Colonic mucosa (tissue), 4 donors: ENCODE measurements around the gene LSM2. TPM values are rescaled to one million over a fixed set of nuclear protein-coding genes. Genes with fewer than 3 reads are reported as not detected.

Experiments
- DNase-seq: peaks from one replicate; pipeline ENCODE4 v3.0.0-alpha.2; 2020
- H3K27ac ChIP-seq: fragments of 200-600 bp; one replicate; pipeline ENCODE4 v1.8.0; 2021
- H3K27me3 ChIP-seq: fragments of 200-600 bp; one replicate; pipeline ENCODE4 v1.8.0; 2021
- H3K36me3 ChIP-seq: fragments of 200-600 bp; one replicate; pipeline ENCODE4 v1.8.0; 2021
- H3K4me1 ChIP-seq: fragments of 200-600 bp; one replicate; pipeline ENCODE4 v1.8.0; 2021; ENCODE audit warnings: mild to moderate bottlenecking
- H3K4me3 ChIP-seq: fragments of 200-600 bp; one replicate; pipeline ENCODE4 v1.8.0; 2021
- H3K9ac ChIP-seq, 2 donors: one replicate each; pipeline ENCODE4 v1.7.0; 2013; ENCODE audit warnings: control low read depth in 2 of 2, low read depth in 2 of 2, low read length in 2 of 2
- H3K9me3 ChIP-seq: fragments of 200-600 bp; one replicate; pipeline ENCODE4 v1.8.0; 2021
- CTCF ChIP-seq: fragments of 200-600 bp; IDR thresholded peaks from one replicate; pipeline ENCODE4 v1.8.0; 2022; ENCODE audit warnings: antibody characterized with exemption, mild to moderate bottlenecking
- intact Hi-C: fragments of 100-400 bp; cut with DNase I; formaldehyde crosslinking; loops from one replicate; pipeline ENCODE4 v1.14.1; 2022
- total RNA-seq, 2 donors: library from RNA; stranded (reverse); fragmentation: NEBNext Ultra II Directional in 1 of 2; extraction: Animal tissue kit (Norgen Biotek cat#: 25700) in 1 of 2; gene quantifications; one replicate each; pipeline ENCODE4 v1.2.1, GENCODE V29; 2021
- donor health status: healthy.
- donor health status: DM: no; HTN: no; CAD: no.
- donor health status: DM: no; HTN: no; CAD: no.

The LSM2 gene
- total RNA-seq, 2 donors from 2014 or later, result 37.6 to 61.3 TPM

- TF ChIP-seq CTCF, result no peak
These were observed 57.3 kb downstream of the LSM2 start for GRCh38 chr6:31749301-31750036.

More at GRCh38 chr6:31749301-31750036, 57.3 kb downstream of the LSM2 start:
- intact Hi-C loops, result no loop called here
- no peak overlapping the region for H3K9ac ChIP-seq
- no peaks in the 10 kb centered on the region for H3K27me3 ChIP-seq
- H3K4me3 ChIP-seq, result no peak overlapping the region
- no peaks in the 10 kb centered on the region for H3K36me3 ChIP-seq
- no peaks in the 10 kb centered on the region for H3K9me3 ChIP-seq
- no peak for DNase-seq
- no peaks in the 10 kb centered on the region for H3K4me1 ChIP-seq
- H3K27ac ChIP-seq, result no peak overlapping the region

Other genes with a start within 250 kb of the LSM2 start
- 1 to 10 TPM in 1 of 2 donors, under 1 TPM in 1; 0.35 to 2.4 TPM for gene LTA, start 234.7 kb downstream of the LSM2 start, total RNA-seq
- 1 to 10 TPM in 1 of 2 donors, under 1 TPM in 1; 0.48 to 1.4 TPM for gene TNF, start 231.4 kb downstream of the LSM2 start, total RNA-seq
- gene LTB, start 224.5 kb downstream of the LSM2 start, total RNA-seq, result 1 to 10 TPM; 3.4 to 5.7 TPM
- 1 to 10 TPM; 4.8 to 9.2 TPM for gene LST1, start 220.7 kb downstream of the LSM2 start, total RNA-seq
- under 1 TPM; 0.67 to 0.90 TPM for gene NCR3, start 214.0 kb downstream of the LSM2 start, total RNA-seq
- gene AIF1, start 191.7 kb downstream of the LSM2 start, total RNA-seq, result 10 to 100 TPM in 1 of 2 donors, 1 to 10 TPM in 1; 5.0 to 20.7 TPM
- gene PRRC2A, start 186.3 kb downstream of the LSM2 start, total RNA-seq, result 100 to 1,000 TPM; 107 to 171 TPM
- 100 to 1,000 TPM; 266 to 337 TPM for gene BAG6, start 154.3 kb downstream of the LSM2 start, total RNA-seq
- 1 to 10 TPM; 1.6 to 2.4 TPM for gene APOM, start 151.1 kb downstream of the LSM2 start, total RNA-seq
- gene C6orf47, start 146.2 kb downstream of the LSM2 start, total RNA-seq, result 10 to 100 TPM; 28.3 to 32.8 TPM
- gene GPANK1, start 142.0 kb downstream of the LSM2 start, total RNA-seq, result 10 to 100 TPM; 11.0 to 14.9 TPM
- 100 to 1,000 TPM; 140 to 152 TPM for gene CSNK2B, start 140.9 kb downstream of the LSM2 start, total RNA-seq
- gene LY6G5B, start 137.0 kb downstream of the LSM2 start, total RNA-seq, result 1 to 10 TPM; 4.4 to 9.0 TPM
- gene LY6G5C, start 125.9 kb downstream of the LSM2 start, total RNA-seq, result 1 to 10 TPM; 1.9 to 2.8 TPM
- gene ABHD16A, start 103.6 kb downstream of the LSM2 start, total RNA-seq, result 10 to 100 TPM; 56.8 to 65.2 TPM
- not detected for gene LY6G6F, start 100.1 kb downstream of the LSM2 start, total RNA-seq
- not detected for gene LY6G6D, start 91.6 kb downstream of the LSM2 start, total RNA-seq
- 1 to 10 TPM in 1 of 2 donors, not detected in 1; 2.3 TPM for gene LY6G6C, start 85.2 kb downstream of the LSM2 start, total RNA-seq
- gene MPIG6B, start 83.6 kb downstream of the LSM2 start, total RNA-seq, result under 1 TPM; 0.19 to 0.57 TPM
- 10 to 100 TPM; 92.1 to 98.7 TPM for gene DDAH2, start 77.7 kb downstream of the LSM2 start, total RNA-seq
- gene CLIC1, start 70.4 kb downstream of the LSM2 start, total RNA-seq, result 100 to 1,000 TPM; 622 to 646 TPM
- gene MSH5, start 67.0 kb downstream of the LSM2 start, total RNA-seq, result 10 to 100 TPM; 13.3 to 34.2 TPM
- gene SAPCD1, start 44.3 kb downstream of the LSM2 start, total RNA-seq, result 1 to 10 TPM; 1.7 to 8.9 TPM
- gene VWA7, start 29.6 kb downstream of the LSM2 start, total RNA-seq, result 10 to 100 TPM in 1 of 2 donors, 1 to 10 TPM in 1; 6.1 to 10.1 TPM
- gene VARS1, start 11.2 kb downstream of the LSM2 start, total RNA-seq, result 100 to 1,000 TPM in 1 of 2 donors, 10 to 100 TPM in 1; 40.8 to 136 TPM
- 1 to 10 TPM in 1 of 2 donors, under 1 TPM in 1; 0.98 to 1.4 TPM for gene HSPA1L, start 8.3 kb upstream of the LSM2 start, total RNA-seq
- 100 to 1,000 TPM; 248 to 397 TPM for gene HSPA1A, start 8.6 kb upstream of the LSM2 start, total RNA-seq
- gene HSPA1B, start 20.8 kb upstream of the LSM2 start, total RNA-seq, result 100 to 1,000 TPM; 278 to 543 TPM
- 10 to 100 TPM; 33.8 to 47.4 TPM for gene NEU1, start 55.9 kb upstream of the LSM2 start, total RNA-seq
- 100 to 1,000 TPM; 546 to 779 TPM for gene SLC44A4, start 72.0 kb upstream of the LSM2 start, total RNA-seq
- 10 to 100 TPM; 28.4 to 52.1 TPM for gene EHMT2, start 90.7 kb upstream of the LSM2 start, total RNA-seq
- 1 to 10 TPM; 2.0 to 4.9 TPM for gene ZBTB12, start 95.1 kb upstream of the LSM2 start, total RNA-seq
- gene C2, start 120.8 kb upstream of the LSM2 start, total RNA-seq, result 10 to 100 TPM in 1 of 2 donors, 1 to 10 TPM in 1; 7.8 to 15.2 TPM
- 10 to 100 TPM; 20.4 to 60.6 TPM for gene CFB, start 139.1 kb upstream of the LSM2 start, total RNA-seq
- gene NELFE, start 152.0 kb upstream of the LSM2 start, total RNA-seq, result 10 to 100 TPM; 50.3 to 55.6 TPM
- gene SKIC2, start 152.2 kb upstream of the LSM2 start, total RNA-seq, result 10 to 100 TPM; 52.5 to 81.1 TPM
- 10 to 100 TPM; 13.0 to 16.1 TPM for gene DXO, start 165.2 kb upstream of the LSM2 start, total RNA-seq
- gene C4A, start 175.1 kb upstream of the LSM2 start, total RNA-seq, result 10 to 100 TPM; 15.9 to 23.4 TPM
- gene C4B, start 207.8 kb upstream of the LSM2 start, total RNA-seq, result 10 to 100 TPM; 11.9 to 19.4 TPM
- 1 to 10 TPM in 1 of 2 donors, not detected in 1; 3.3 TPM for gene CYP21A2, start 231.4 kb upstream of the LSM2 start, total RNA-seq